ENCODE results near the gene LEP.
A peak's percentile ranks its signal among the peaks of the same experiment; 100 is the strongest.

The LEP gene

DNA sequence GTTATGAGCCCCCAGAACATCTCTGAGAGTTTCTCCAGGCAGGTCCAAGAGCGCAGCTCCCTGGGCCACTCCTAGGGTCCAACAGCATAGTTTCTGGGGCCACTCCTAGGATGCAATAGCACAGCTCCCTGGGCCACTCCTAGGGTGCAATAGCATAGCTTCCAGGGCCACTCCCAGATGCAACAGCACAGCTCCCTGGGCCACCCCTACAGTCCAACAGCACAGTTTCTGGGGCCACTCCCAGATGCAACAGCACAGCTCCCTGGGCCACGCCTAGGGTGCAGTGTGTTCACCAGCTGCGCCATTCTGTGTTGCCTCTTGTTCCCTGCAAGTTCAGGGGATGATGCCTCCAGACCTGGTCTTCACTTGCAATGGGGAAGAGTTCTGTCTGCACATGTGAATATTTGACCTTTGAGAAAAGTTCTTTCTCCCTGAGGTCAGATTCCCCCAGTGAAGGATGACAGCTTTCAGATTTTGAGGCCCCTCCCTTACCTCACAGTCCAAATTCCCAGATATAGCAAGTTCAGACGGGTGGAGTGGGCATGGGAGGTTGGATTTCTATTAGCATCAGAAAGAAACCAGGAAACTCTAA, 43.0 kb upstream of the LEP start:
- Histone ChIP-seq H2BK5ac (ENCODE audit: low read length) (no peak overlapping the region), H3K23ac (ENCODE audit: low read depth, low read length, poor library complexity) (no peak overlapping the region), H3K4ac (ENCODE audit: low read length) (no peak overlapping the region), H2BK12ac (ENCODE audit: low read length) (no peak overlapping the region), H3K79me1 (ENCODE audit: low read depth, low read length) (no peaks in the 10 kb centered on the region), H3K27me3 (ENCODE audit: control insufficient read depth in 3 of 3, insufficient read depth in 3 of 3, low read depth in 1 of 3, low read length in 3 of 3) (peaks cover 2 to 40% (median 25%) of the 10 kb centered on the region in 3 experiments), H3K36me3 (replicated peaks in 1 of 2; ENCODE audit: control insufficient read depth in 2 of 2, insufficient read depth in 2 of 2, low read length in 2 of 2) (no peaks in the 10 kb centered on the region), H4K8ac (ENCODE audit: low read depth, low read length) (no peak overlapping the region), H4K91ac (ENCODE audit: low read depth, low read length, poor library complexity) (no peak overlapping the region), H2BK15ac (ENCODE audit: low read length) (no peak overlapping the region), H3K4me3 (ENCODE audit: low read length in 2 of 2) (no peak overlapping the region), H2BK120ac (ENCODE audit: low read depth, low read length) (no peak overlapping the region), H3K9me3 (replicated peaks in 1 of 2; ENCODE audit: control insufficient read depth in 2 of 2, insufficient read depth in 1 of 2, low read depth in 1 of 2, low read length in 2 of 2) (peaks cover 7 to 9% of the 10 kb centered on the region in 2 donors), H3K4me2 (ENCODE audit: insufficient read depth, low read length, poor library complexity, severe bottlenecking) (no peak overlapping the region), H3K4me1 (ENCODE audit: control insufficient read depth in 2 of 2, insufficient read depth in 1 of 2, low read depth in 1 of 2, low read length in 2 of 2) (peaks cover 0 to 6% of the 10 kb centered on the region in 2 donors), H2AK5ac (ENCODE audit: low read depth, low read length) (no peak overlapping the region), H2AFZ (ENCODE audit: low read length) (no peak overlapping the region), H3K27ac (replicated peaks; ENCODE audit: low read length) (no peak overlapping the region), H3K18ac (ENCODE audit: low read length) (no peak overlapping the region), H3K9ac (ENCODE audit: low read depth, low read length, poor library complexity) (no peak overlapping the region), H3K14ac (ENCODE audit: low read length) (no peak overlapping the region)
- no CpG with 5 or more reads among the region's 4 CpGs for WGBS, 2 donors (ENCODE audit: extremely low coverage in 2 of 2, insufficient read length in 2 of 2, insufficient replicate concordance in 1 of 2)
- no peak for DNase-seq (ENCODE audit: low spot score)

DNA sequence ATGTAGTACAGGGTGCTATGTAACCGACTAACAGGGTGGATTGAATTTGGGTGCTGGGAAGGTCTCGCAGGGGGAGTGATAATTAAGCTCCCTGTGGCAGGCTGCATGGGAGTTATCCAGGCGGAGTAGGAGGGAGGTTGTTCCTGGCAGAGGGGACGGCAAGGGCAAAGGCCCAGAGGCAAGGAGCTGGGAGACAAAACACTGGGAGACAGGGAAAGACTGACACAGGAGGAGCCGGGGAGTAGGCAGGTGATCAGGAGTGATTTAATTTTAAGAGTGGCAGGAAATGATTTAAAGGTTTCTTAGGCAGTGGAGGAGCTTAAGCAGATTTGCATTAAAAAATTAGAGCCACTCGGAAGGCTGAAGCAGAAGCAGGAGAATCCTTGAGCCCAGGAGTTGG, 40.7 kb upstream of the LEP start:
- H2BK5ac ChIP-seq (ENCODE audit: low read length): no peak overlapping the region
- H2BK120ac ChIP-seq (ENCODE audit: low read depth, low read length): no peak overlapping the region
- whole genome bisulfite sequencing, 2 donors (ENCODE audit: extremely low coverage in 2 of 2, insufficient read length in 2 of 2, insufficient replicate concordance in 1 of 2): no CpG with 5 or more reads among the region's 6 CpGs
- peaks cover 2 to 55% (median 27%) of the 10 kb centered on the region in 3 experiments for H3K27me3 ChIP-seq (ENCODE audit: control insufficient read depth in 3 of 3, insufficient read depth in 3 of 3, low read depth in 1 of 3, low read length in 3 of 3)
- no peaks in the 10 kb centered on the region for H3K36me3 ChIP-seq (replicated peaks in 1 of 2; ENCODE audit: control insufficient read depth in 2 of 2, insufficient read depth in 2 of 2, low read length in 2 of 2)
- no peak overlapping the region for H3K4me3 ChIP-seq (ENCODE audit: low read length in 2 of 2)
- H2BK12ac ChIP-seq (ENCODE audit: low read length): no peak overlapping the region
- H3K79me1 ChIP-seq (ENCODE audit: low read depth, low read length): no peaks in the 10 kb centered on the region
- H3K4ac ChIP-seq (ENCODE audit: low read length): no peak overlapping the region
- no peak overlapping the region for H3K9ac ChIP-seq (ENCODE audit: low read depth, low read length, poor library complexity)
- peaks cover 2 to 4% of the 10 kb centered on the region in 2 donors for H3K9me3 ChIP-seq (replicated peaks in 1 of 2; ENCODE audit: control insufficient read depth in 2 of 2, insufficient read depth in 1 of 2, low read depth in 1 of 2, low read length in 2 of 2)
- H3K4me1 ChIP-seq (ENCODE audit: control insufficient read depth in 2 of 2, insufficient read depth in 1 of 2, low read depth in 1 of 2, low read length in 2 of 2): peaks cover 0 to 6% of the 10 kb centered on the region in 2 donors
- no peak overlapping the region for H3K23ac ChIP-seq (ENCODE audit: low read depth, low read length, poor library complexity)
- H3K14ac ChIP-seq (ENCODE audit: low read length): no peak overlapping the region
- no peak overlapping the region for H3K27ac ChIP-seq (replicated peaks; ENCODE audit: low read length)
- H3K4me2 ChIP-seq (ENCODE audit: insufficient read depth, low read length, poor library complexity, severe bottlenecking): no peak overlapping the region
- H2AK5ac ChIP-seq (ENCODE audit: low read depth, low read length): no peak overlapping the region
- no peak overlapping the region for H3K18ac ChIP-seq (ENCODE audit: low read length)
- no peak overlapping the region for H2AFZ ChIP-seq (ENCODE audit: low read length)
- no peak overlapping the region for H4K91ac ChIP-seq (ENCODE audit: low read depth, low read length, poor library complexity)
- H4K8ac ChIP-seq (ENCODE audit: low read depth, low read length): no peak overlapping the region
- H2BK15ac ChIP-seq (ENCODE audit: low read length): no peak overlapping the region
- DNase-seq (ENCODE audit: low spot score): no peak

DNA sequence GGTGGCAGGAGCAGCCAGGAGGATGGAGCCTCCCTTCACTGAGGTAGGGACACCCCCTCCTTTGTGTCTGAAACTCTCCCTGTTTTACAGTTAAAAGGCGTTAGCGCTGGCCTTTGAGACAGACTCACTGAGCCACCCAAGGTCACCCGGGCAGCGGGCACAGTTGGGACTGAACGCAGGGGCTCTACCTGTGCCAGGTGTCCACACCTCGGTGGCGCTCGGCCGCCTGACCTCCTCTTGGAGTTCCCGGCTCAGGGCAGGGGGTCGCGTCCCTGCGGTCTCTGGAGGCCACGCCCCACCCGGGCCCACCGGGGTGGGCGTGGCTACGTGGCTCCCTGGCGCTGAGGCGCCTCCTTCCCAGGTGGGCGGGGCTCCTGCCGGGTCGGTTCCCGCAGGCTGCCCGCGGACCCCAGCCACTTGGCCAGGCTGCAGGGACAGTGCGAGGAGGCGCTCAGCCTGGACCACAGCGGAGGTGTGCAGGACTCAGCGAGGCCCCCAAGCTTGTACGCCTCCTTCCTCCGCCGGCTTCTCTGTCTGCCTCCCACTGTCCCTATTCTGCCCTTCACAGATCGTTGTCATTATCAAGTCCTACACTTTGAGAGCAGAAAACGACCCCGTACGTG, 39.9 kb upstream of the LEP start:
- Histone ChIP-seq H2AFZ (ENCODE audit: low read length) (peak overlapping the region; percentile 1), H3K14ac (ENCODE audit: low read length) (no peak overlapping the region), H2BK120ac (ENCODE audit: low read depth, low read length) (no peak overlapping the region), H3K4ac (ENCODE audit: low read length) (no peak overlapping the region), H3K4me2 (ENCODE audit: insufficient read depth, low read length, poor library complexity, severe bottlenecking) (peak overlapping the region; percentile 87), H3K27ac (replicated peaks; ENCODE audit: low read length) (no peak overlapping the region), H3K27me3 (ENCODE audit: control insufficient read depth in 3 of 3, insufficient read depth in 3 of 3, low read depth in 1 of 3, low read length in 3 of 3) (peaks cover 2 to 55% (median 27%) of the 10 kb centered on the region in 3 experiments), H2BK5ac (ENCODE audit: low read length) (no peak overlapping the region), H3K23ac (ENCODE audit: low read depth, low read length, poor library complexity) (no peak overlapping the region), H3K36me3 (replicated peaks in 1 of 2; ENCODE audit: control insufficient read depth in 2 of 2, insufficient read depth in 2 of 2, low read length in 2 of 2) (no peaks in the 10 kb centered on the region), H3K9me3 (replicated peaks in 1 of 2; ENCODE audit: control insufficient read depth in 2 of 2, insufficient read depth in 1 of 2, low read depth in 1 of 2, low read length in 2 of 2) (peaks cover 2 to 4% of the 10 kb centered on the region in 2 donors), H3K4me3 (ENCODE audit: low read length in 2 of 2) (peak overlapping the region in 1 of 2 donors; percentile 70), H2BK15ac (ENCODE audit: low read length) (peak overlapping the region; percentile 19), H2AK5ac (ENCODE audit: low read depth, low read length) (no peak overlapping the region), H4K91ac (ENCODE audit: low read depth, low read length, poor library complexity) (no peak overlapping the region), H3K18ac (ENCODE audit: low read length) (peak overlapping the region; percentile 41), H3K9ac (ENCODE audit: low read depth, low read length, poor library complexity) (no peak overlapping the region), H3K4me1 (ENCODE audit: control insufficient read depth in 2 of 2, insufficient read depth in 1 of 2, low read depth in 1 of 2, low read length in 2 of 2) (peaks cover 0 to 6% of the 10 kb centered on the region in 2 donors), H4K8ac (ENCODE audit: low read depth, low read length) (no peak overlapping the region), H2BK12ac (ENCODE audit: low read length) (no peak overlapping the region), H3K79me1 (ENCODE audit: low read depth, low read length) (no peaks in the 10 kb centered on the region)
- WGBS, 2 donors (ENCODE audit: extremely low coverage in 2 of 2, insufficient read length in 2 of 2, insufficient replicate concordance in 1 of 2): no CpG with 5 or more reads among the region's 37 CpGs
- DNase-seq (ENCODE audit: low spot score): peak; percentile 63

DNA sequence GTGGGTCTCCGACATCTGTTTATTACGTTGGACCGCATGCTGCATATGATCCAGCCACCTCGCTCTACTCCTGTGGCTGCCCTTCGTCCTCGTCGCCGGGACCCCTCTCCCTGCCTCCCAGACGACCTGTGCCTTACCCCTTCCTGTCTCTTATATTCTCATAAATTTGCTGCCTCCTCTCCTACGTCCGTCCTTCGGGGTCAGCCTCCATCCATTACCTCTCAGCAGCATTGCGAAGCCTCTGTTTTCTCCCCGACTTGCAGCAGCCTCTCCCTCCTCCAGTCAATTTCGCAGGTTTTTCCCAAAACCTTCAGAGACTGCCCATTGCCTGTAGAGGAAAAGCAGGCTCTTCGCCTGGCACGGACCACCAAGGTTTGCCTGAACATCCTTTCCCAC, 39.4 kb upstream of the LEP start:
- Histone ChIP-seq H3K79me1 (ENCODE audit: low read depth, low read length) (no peaks in the 10 kb centered on the region), H3K4me1 (ENCODE audit: control insufficient read depth in 2 of 2, insufficient read depth in 1 of 2, low read depth in 1 of 2, low read length in 2 of 2) (peaks cover 0 to 6% of the 10 kb centered on the region in 2 donors), H2BK12ac (ENCODE audit: low read length) (no peak overlapping the region), H4K91ac (ENCODE audit: low read depth, low read length, poor library complexity) (no peak overlapping the region), H3K27ac (replicated peaks; ENCODE audit: low read length) (no peak overlapping the region), H3K23ac (ENCODE audit: low read depth, low read length, poor library complexity) (no peak overlapping the region), H2BK15ac (ENCODE audit: low read length) (peak overlapping the region; percentile 19), H2BK5ac (ENCODE audit: low read length) (no peak overlapping the region), H3K36me3 (replicated peaks in 1 of 2; ENCODE audit: control insufficient read depth in 2 of 2, insufficient read depth in 2 of 2, low read length in 2 of 2) (no peaks in the 10 kb centered on the region), H3K27me3 (ENCODE audit: control insufficient read depth in 3 of 3, insufficient read depth in 3 of 3, low read depth in 1 of 3, low read length in 3 of 3) (peaks cover 2 to 57% (median 27%) of the 10 kb centered on the region in 3 experiments), H2AFZ (ENCODE audit: low read length) (no peak overlapping the region), H3K9ac (ENCODE audit: low read depth, low read length, poor library complexity) (no peak overlapping the region), H3K18ac (ENCODE audit: low read length) (peak overlapping the region; percentile 41), H2AK5ac (ENCODE audit: low read depth, low read length) (no peak overlapping the region), H3K4me3 (ENCODE audit: low read length in 2 of 2) (peak overlapping the region in 1 of 2 donors; percentile 70), H3K4me2 (ENCODE audit: insufficient read depth, low read length, poor library complexity, severe bottlenecking) (peak overlapping the region; percentile 87), H3K14ac (ENCODE audit: low read length) (no peak overlapping the region), H3K9me3 (replicated peaks in 1 of 2; ENCODE audit: control insufficient read depth in 2 of 2, insufficient read depth in 1 of 2, low read depth in 1 of 2, low read length in 2 of 2) (peaks cover 1 to 4% of the 10 kb centered on the region in 2 donors), H3K4ac (ENCODE audit: low read length) (no peak overlapping the region), H2BK120ac (ENCODE audit: low read depth, low read length) (no peak overlapping the region), H4K8ac (ENCODE audit: low read depth, low read length) (no peak overlapping the region)
- no CpG with 5 or more reads among the region's 17 CpGs for WGBS, 2 donors (ENCODE audit: extremely low coverage in 2 of 2, insufficient read length in 2 of 2, insufficient replicate concordance in 1 of 2)
- DNase-seq (ENCODE audit: low spot score): no peak

Measured in neuronal stem cell (in vitro differentiated cells).